Calu3 (cell line): ENCODE results near the gene ANGPTL5. TPM values are rescaled to one million over a fixed set of nuclear protein-coding genes. Genes with fewer than 3 reads are reported as not detected.
"Not testable (repeated sequence)": the region's sequence is repeated elsewhere in the genome, so short reads cannot be mapped to it uniquely, and the experiment has no call there.

Source experiments
- Bru-seq: library from RNA; stranded (reverse); fragments of 400-500 nt; gene quantifications from one replicate; lab custom pipeline; 2021; lab: Mats Ljungman, UMichigan
- BruChase-seq, 2 experiments: library from RNA; stranded (reverse); fragments of 400-500 nt; gene quantifications; one replicate each; lab custom pipeline; 2021; lab: Mats Ljungman, UMichigan
- BruUV-seq: library from RNA; stranded (reverse); fragments of 400-500 nt; replicated peaks from 2 replicates; lab custom pipeline; 2021; lab: Mats Ljungman, UMichigan
- CTCF ChIA-PET: fragments of 300-600 bp; sonication (Branson Sonifier 250); formaldehyde crosslinking; loops from one replicate; lab custom pipeline; 2022; ENCODE audit warnings: antibody characterized with exemption; lab: Charles Lee
- DNase-seq: peaks from one replicate; pipeline ENCODE4 v3.0.0; 2022
- H3K27ac Mint-ChIP-seq: one replicate; pipeline ENCODE4 v1.8.0; 2022; ENCODE audit warnings: mixed read lengths; ENCODE audit not compliant: unreplicated experiment
- H3K27me3 Mint-ChIP-seq: one replicate; pipeline ENCODE4 v1.8.0; 2022; ENCODE audit warnings: mixed read lengths; ENCODE audit not compliant: unreplicated experiment
- H3K36me3 Mint-ChIP-seq: one replicate; pipeline ENCODE4 v1.8.0; 2022; ENCODE audit warnings: mild to moderate bottlenecking, moderate library complexity, mixed read lengths; ENCODE audit not compliant: insufficient read depth, unreplicated experiment
- H3K4me1 Mint-ChIP-seq: one replicate; pipeline ENCODE4 v1.8.0; 2022; ENCODE audit warnings: mild to moderate bottlenecking, low read depth, mixed read lengths; ENCODE audit not compliant: unreplicated experiment
- H3K4me3 Mint-ChIP-seq: one replicate; pipeline ENCODE4 v1.8.0; 2022; ENCODE audit warnings: mild to moderate bottlenecking, low read depth, moderate library complexity, mixed read lengths; ENCODE audit not compliant: unreplicated experiment
- H3K9me3 Mint-ChIP-seq: one replicate; pipeline ENCODE4 v1.8.0; 2022; ENCODE audit warnings: low read depth, mixed read lengths; ENCODE audit not compliant: unreplicated experiment
- intact Hi-C: fragments of 100-400 bp; cut with micrococcal nuclease; formaldehyde crosslinking; loops from one replicate; pipeline ENCODE4 v1.10.0; 2022; ENCODE audit not compliant: unreplicated experiment
- long read RNA-seq: library from polyadenylated mRNA; stranded (forward); transcript quantifications from one replicate; pipeline ENCODE4 v2.0.0, GENCODE V29; 2022
- total RNA-seq: library from RNA; stranded (reverse); gene quantifications from 2 replicates; pipeline ENCODE4 v1.2.3, GENCODE V29; 2022
- TF ChIP-seq, protein P1 (sequence below): fragments of 200-600 bp; IDR thresholded peaks from one replicate; pipeline ENCODE4 v1.8.0; 2022; ENCODE audit warnings: antibody characterized with exemption; ENCODE audit not compliant: unreplicated experiment

Gene ANGPTL5
- total RNA-seq, result not detected in 2 replicates
- percentile 4 among the genes with signal in this experiment for Bru-seq, nascent RNA
- not detected for BruChase-seq, experiment 1, labeled RNA remaining after a 6-hour chase
- BruChase-seq, experiment 2, labeled RNA remaining after a 2-hour chase, result not detected
- long read RNA-seq, partial matches to known transcripts, result 0 of 1 reads
- long read RNA-seq, other reads (novel, unspliced or antisense), result 1 of 1 reads

DNA sequence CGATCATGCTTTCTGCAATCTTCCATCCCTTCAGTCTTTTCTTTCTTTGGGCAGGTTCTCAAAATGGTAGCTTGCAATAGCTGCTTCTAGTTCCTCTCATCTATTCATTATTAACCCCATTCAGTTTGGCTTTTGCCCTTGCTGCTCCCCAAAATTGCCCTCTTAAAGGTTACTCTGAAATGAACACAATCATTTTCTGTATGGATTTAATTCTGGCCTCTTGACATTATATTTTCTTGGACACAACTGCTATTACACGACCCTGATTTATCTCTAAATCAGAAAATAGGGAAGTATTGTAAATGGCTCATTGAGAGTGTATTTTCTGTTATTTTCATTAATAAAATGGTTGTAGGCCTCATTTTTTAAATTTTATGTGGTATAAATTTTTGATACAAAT, at the start of gene ANGPTL5:
Gene ANGPTL5, minus strand, starts transcription at position 101 of the 400 bp plus-strand sequence. CDS start 8,613 bp downstream, outside the sequence.
- H3K36me3 Mint-ChIP-seq, result peaks cover 14% of the 10 kb centered on the region
- no TSS peak for BruUV-seq
- H3K27me3 Mint-ChIP-seq, result no peaks in the 10 kb centered on the region
- TF ChIP-seq, protein P1, sequence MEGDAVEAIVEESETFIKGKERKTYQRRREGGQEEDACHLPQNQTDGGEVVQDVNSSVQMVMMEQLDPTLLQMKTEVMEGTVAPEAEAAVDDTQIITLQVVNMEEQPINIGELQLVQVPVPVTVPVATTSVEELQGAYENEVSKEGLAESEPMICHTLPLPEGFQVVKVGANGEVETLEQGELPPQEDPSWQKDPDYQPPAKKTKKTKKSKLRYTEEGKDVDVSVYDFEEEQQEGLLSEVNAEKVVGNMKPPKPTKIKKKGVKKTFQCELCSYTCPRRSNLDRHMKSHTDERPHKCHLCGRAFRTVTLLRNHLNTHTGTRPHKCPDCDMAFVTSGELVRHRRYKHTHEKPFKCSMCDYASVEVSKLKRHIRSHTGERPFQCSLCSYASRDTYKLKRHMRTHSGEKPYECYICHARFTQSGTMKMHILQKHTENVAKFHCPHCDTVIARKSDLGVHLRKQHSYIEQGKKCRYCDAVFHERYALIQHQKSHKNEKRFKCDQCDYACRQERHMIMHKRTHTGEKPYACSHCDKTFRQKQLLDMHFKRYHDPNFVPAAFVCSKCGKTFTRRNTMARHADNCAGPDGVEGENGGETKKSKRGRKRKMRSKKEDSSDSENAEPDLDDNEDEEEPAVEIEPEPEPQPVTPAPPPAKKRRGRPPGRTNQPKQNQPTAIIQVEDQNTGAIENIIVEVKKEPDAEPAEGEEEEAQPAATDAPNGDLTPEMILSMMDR, result no peak
- intact Hi-C loops, result loop anchor here (5.0 kb wide), 1 partner anchor 196 kb away; the partner anchor contains the start of gene YAP1
- H3K4me3 Mint-ChIP-seq, result peak within 1 kb of the TSS; percentile 100
- H3K9me3 Mint-ChIP-seq, result no peaks in the 10 kb centered on the region
- DNase-seq, result no peak
- CTCF ChIA-PET, result no interaction called here
- peak within 1 kb of the TSS; percentile 96 for H3K27ac Mint-ChIP-seq
- peaks cover 21% of the 10 kb centered on the region for H3K4me1 Mint-ChIP-seq

DNA sequence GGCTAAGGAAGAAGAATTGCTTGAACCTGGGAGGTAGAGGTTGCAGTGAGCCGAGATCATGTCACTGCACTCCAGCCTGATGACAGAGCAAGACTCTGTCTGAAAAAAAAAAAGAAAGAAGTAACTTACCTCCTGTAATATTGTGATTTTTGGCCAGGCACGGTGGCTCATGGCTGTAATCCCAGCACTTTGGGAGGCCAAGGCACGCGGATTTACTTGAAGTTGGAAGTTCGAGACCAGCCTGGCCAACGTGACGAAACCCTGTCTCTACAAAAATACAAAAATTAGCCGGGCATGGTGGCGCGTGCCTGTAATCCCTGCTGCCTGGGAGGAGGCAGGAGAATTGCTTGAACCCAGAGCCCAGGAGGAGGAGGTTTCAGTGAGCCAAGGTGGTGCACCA, 47.9 kb upstream of the ANGPTL5 start:
- intact Hi-C loops, H3K27me3 Mint-ChIP-seq, H3K36me3 Mint-ChIP-seq, BruUV-seq, H3K4me3 Mint-ChIP-seq, DNase-seq, H3K9me3 Mint-ChIP-seq, H3K27ac Mint-ChIP-seq, H3K4me1 Mint-ChIP-seq, CTCF ChIA-PET: not testable (repeated sequence)

DNA sequence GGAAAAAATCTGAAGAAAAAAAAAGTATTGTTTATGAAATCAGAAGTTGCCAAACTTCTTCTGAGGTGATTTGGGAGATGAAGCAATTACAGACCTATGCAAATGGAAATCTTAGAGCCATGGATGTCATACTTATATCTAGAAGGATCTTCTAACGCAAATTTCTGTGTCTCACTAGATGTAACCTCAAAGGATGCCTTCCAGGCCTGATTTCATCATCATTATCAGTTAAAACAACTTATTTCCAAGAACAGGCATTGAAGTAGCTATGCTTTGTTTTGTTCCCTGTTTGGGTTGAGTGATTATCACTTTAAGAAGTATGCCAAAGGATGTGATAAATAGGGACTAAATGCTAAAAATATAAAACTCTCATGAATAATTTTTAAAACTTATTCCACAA, 43.9 kb upstream of the ANGPTL5 start:
- no peak overlapping the region for H3K4me3 Mint-ChIP-seq
- H3K9me3 Mint-ChIP-seq, result no peaks in the 10 kb centered on the region
- no peaks in the 10 kb centered on the region for H3K27me3 Mint-ChIP-seq
- no peaks in the 10 kb centered on the region for H3K4me1 Mint-ChIP-seq
- H3K36me3 Mint-ChIP-seq, result no peaks in the 10 kb centered on the region
- no TSS peak for BruUV-seq
- CTCF ChIA-PET, result no interaction called here
- no peak overlapping the region for H3K27ac Mint-ChIP-seq
- no peak for DNase-seq
- intact Hi-C loops, result no loop called here
- TF ChIP-seq, protein P1, result no peak

DNA sequence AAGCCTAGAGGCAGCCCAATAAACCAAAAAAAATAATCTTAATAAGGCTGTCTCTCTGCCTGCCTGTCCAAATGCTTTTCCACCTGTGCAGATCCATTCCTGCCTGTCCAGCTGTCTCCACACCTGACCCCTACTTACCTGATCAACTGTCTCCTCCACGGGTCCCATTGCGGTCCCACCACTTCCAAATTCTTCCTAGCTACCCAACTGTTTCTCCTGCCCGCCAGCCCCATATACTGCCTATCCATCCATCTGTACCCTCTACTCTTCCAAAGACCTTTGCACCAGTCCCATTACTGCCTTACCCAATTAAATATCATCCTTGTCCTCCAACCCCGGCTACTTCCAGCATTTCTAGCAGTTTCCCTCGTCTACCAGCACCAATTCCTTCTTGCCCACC, 39.4 kb upstream of the ANGPTL5 start:
- H3K4me1 Mint-ChIP-seq, result no peaks in the 10 kb centered on the region
- BruUV-seq, result no TSS peak
- no peaks in the 10 kb centered on the region for H3K36me3 Mint-ChIP-seq
- no peak for DNase-seq
- CTCF ChIA-PET, result no interaction called here
- no peak overlapping the region for H3K4me3 Mint-ChIP-seq
- intact Hi-C loops, result no loop called here
- H3K27me3 Mint-ChIP-seq, result no peaks in the 10 kb centered on the region
- no peak overlapping the region for H3K27ac Mint-ChIP-seq
- TF ChIP-seq, protein P1, result no peak
- no peaks in the 10 kb centered on the region for H3K9me3 Mint-ChIP-seq

DNA sequence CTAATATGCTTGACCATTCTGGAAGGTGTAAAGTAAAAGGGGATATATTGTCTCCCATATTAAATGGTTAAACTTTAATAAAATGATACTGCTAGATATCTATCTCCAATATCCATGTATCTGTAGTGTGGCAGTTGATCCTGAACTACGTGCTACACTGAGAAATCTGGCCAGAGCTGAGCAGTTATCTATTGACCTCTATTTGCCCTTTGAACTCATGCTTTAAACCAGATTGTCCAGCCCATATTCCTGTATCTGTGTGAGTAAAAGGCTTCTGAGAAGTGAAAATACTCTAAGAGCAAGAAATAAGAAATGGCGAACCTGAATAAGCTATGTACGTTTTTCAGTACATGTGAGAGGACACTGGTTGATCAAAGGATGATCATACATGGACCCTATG, 39.0 kb upstream of the ANGPTL5 start:
- CTCF ChIA-PET, result no interaction called here
- no peak overlapping the region for H3K27ac Mint-ChIP-seq
- DNase-seq, result no peak
- no peaks in the 10 kb centered on the region for H3K9me3 Mint-ChIP-seq
- H3K27me3 Mint-ChIP-seq, result no peaks in the 10 kb centered on the region
- intact Hi-C loops, result no loop called here
- no TSS peak for BruUV-seq
- TF ChIP-seq, protein P1, result no peak
- no peak overlapping the region for H3K4me3 Mint-ChIP-seq
- H3K36me3 Mint-ChIP-seq, result no peaks in the 10 kb centered on the region
- no peaks in the 10 kb centered on the region for H3K4me1 Mint-ChIP-seq
